GM21529 (cell line): ENCODE results near the gene EEFSEC.

ENCODE experiments used
- ATAC-seq: cut with Tn5 transposase; IDR thresholded peaks from one replicate; pipeline ENCODE4 v1.9.1; 2021; ENCODE audit not compliant: unreplicated experiment

Gene EEFSEC

GRCh38 chr3:128457937-128458336 lies 304.7 kb downstream of the EEFSEC start:
- ATAC-seq = no peak
